ENCODE data around the gene ZBTB1. TPM values are rescaled to one million over a fixed set of nuclear protein-coding genes. Genes with fewer than 3 reads are reported as not detected.

ZBTB1 gene
- total RNA-seq, 1 experiment from 2014 or later = 26.5 TPM

GRCh38 chr14:64504897-64505794, 576 bp downstream of the ZBTB1 start:
- no peak for TF ChIP-seq CTCF (IDR thresholded peaks at IDR 0.05; ENCODE audit: unreplicated experiment)
- Mint-ChIP-seq H3K4me3 (ENCODE audit: unreplicated experiment) (peak overlapping the region; percentile 83), H3K4me1 (ENCODE audit: insufficient read depth, unreplicated experiment) (peaks cover 48% of the 10 kb centered on the region), H3K9me3 (ENCODE audit: unreplicated experiment) (no peaks in the 10 kb centered on the region), H3K27me3 (ENCODE audit: insufficient read depth, unreplicated experiment) (no peaks in the 10 kb centered on the region), H3K27ac (ENCODE audit: low read depth, unreplicated experiment) (peak overlapping the region; percentile 98), H3K36me3 (ENCODE audit: insufficient read depth, unreplicated experiment) (peaks cover 33% of the 10 kb centered on the region)
- intact Hi-C loops (cut with micrococcal nuclease) = loop anchor here (5.0 to 10.0 kb wide), 2 partner anchors 160 to 257 kb away; no protein-coding TSS in a partner anchor
- peak; percentile 93 for DNase-seq (ENCODE audit: unreplicated experiment)
- BruUV-seq (replicated peaks) = no TSS peak
- POLR2A ChIA-PET = interaction anchor here (0.6 to 5.4 kb wide), 39 partner anchors 9 to 863 kb away, joined by 3 to 35 read pairs (median 4); partner anchors contain the start of genes HSPA2, MTHFD1, PLEKHG3 and WDR89
- CTCF ChIA-PET = interaction anchor here (0.5 to 1.3 kb wide), 2 partner anchors 132 to 363 kb away, joined by 3 to 6 read pairs; no protein-coding TSS in a partner anchor

- no peak for TF ChIP-seq CTCF (IDR thresholded peaks at IDR 0.05; ENCODE audit: unreplicated experiment)
- Mint-ChIP-seq H3K27me3 (ENCODE audit: insufficient read depth, unreplicated experiment) (no peaks in the 10 kb centered on the region), H3K9me3 (ENCODE audit: unreplicated experiment) (no peaks in the 10 kb centered on the region), H3K4me1 (ENCODE audit: insufficient read depth, unreplicated experiment) (peaks cover 49% of the 10 kb centered on the region), H3K27ac (ENCODE audit: low read depth, unreplicated experiment) (peak overlapping the region; percentile 86), H3K36me3 (ENCODE audit: insufficient read depth, unreplicated experiment) (peaks cover 22% of the 10 kb centered on the region), H3K4me3 (ENCODE audit: unreplicated experiment) (peak overlapping the region; percentile 83)
- POLR2A ChIA-PET = interaction anchor here (0.9 to 5.3 kb wide), 6 partner anchors 9 to 174 kb away, joined by 3 to 35 read pairs (median 11); partner anchors contain the start of gene HSPA2
- intact Hi-C loops (cut with micrococcal nuclease) = loop anchor here (2.0 to 10.0 kb wide), 2 partner anchors 130 to 162 kb away; no protein-coding TSS in a partner anchor
- no peak for DNase-seq (ENCODE audit: unreplicated experiment)
- CTCF ChIA-PET = no interaction called here
- BruUV-seq (replicated peaks) = no TSS peak
Measured at GRCh38 chr14:64506721-64507120, 2.2 kb downstream of the ZBTB1 start.

- ChIA-PET CTCF (interaction anchor here (0.7 to 1.0 kb wide), 2 partner anchors 130 to 164 kb away, joined by 3 read pairs; no protein-coding TSS in a partner anchor), POLR2A (interaction anchor here (0.8 to 3.9 kb wide), 4 partner anchors 8 to 174 kb away, joined by 3 to 18 read pairs (median 4); no protein-coding TSS in a partner anchor)
- peak overlapping the region; percentile 86 for H3K27ac Mint-ChIP-seq (ENCODE audit: low read depth, unreplicated experiment)
- BruUV-seq (replicated peaks) = no TSS peak
- peaks cover 20% of the 10 kb centered on the region for H3K36me3 Mint-ChIP-seq (ENCODE audit: insufficient read depth, unreplicated experiment)
- peak overlapping the region; percentile 83 for H3K4me3 Mint-ChIP-seq (ENCODE audit: unreplicated experiment)
- no peaks in the 10 kb centered on the region for H3K9me3 Mint-ChIP-seq (ENCODE audit: unreplicated experiment)
- H3K27me3 Mint-ChIP-seq (ENCODE audit: insufficient read depth, unreplicated experiment) = no peaks in the 10 kb centered on the region
- peaks cover 40% of the 10 kb centered on the region for H3K4me1 Mint-ChIP-seq (ENCODE audit: insufficient read depth, unreplicated experiment)
- peak; percentile 65 for DNase-seq (ENCODE audit: unreplicated experiment)
- intact Hi-C loops (cut with micrococcal nuclease) = loop anchor here (2.0 to 10.0 kb wide), 2 partner anchors 129 to 163 kb away; no protein-coding TSS in a partner anchor
- no peak for TF ChIP-seq CTCF (IDR thresholded peaks at IDR 0.05; ENCODE audit: unreplicated experiment)
Measured at GRCh38 chr14:64507376-64508156, 3.0 kb downstream of the ZBTB1 start.
